Measurements from ENCODE around the gene CDH4. TPM values are rescaled to one million over a fixed set of nuclear protein-coding genes. Genes with fewer than 3 reads are reported as not detected.

Gene CDH4
- total RNA-seq, 6 experiments from 2014 or later = 5.8 to 12.8 (median 10.9) TPM

- H3K4me1 Mint-ChIP-seq (ENCODE audit: low read depth) = peaks cover 21% of the 10 kb centered on the region
- H3K9me3 Mint-ChIP-seq = peaks cover 5% of the 10 kb centered on the region
- TF ChIP-seq CTCF (IDR thresholded peaks at IDR 0.05) = no peak
- H3K27me3 Mint-ChIP-seq (ENCODE audit: insufficient read depth) = no peaks in the 10 kb centered on the region; the same call in 1 of the 2 replicates
- peaks cover 10% of the 10 kb centered on the region for H3K36me3 Mint-ChIP-seq (ENCODE audit: low read depth)
- no peak for DNase-seq
- no peak overlapping the region for H3K27ac Mint-ChIP-seq
- no peak overlapping the region for H3K4me3 Mint-ChIP-seq
Measured at GRCh38 chr20:61293951-61294350, 41.9 kb downstream of the CDH4 start.

- Mint-ChIP-seq H3K9me3 (peaks cover 4% of the 10 kb centered on the region), H3K4me1 (ENCODE audit: low read depth) (peaks cover 21% of the 10 kb centered on the region), H3K36me3 (ENCODE audit: low read depth) (peaks cover 10% of the 10 kb centered on the region), H3K4me3 (no peak overlapping the region), H3K27me3 (ENCODE audit: insufficient read depth) (peaks cover 2% of the 10 kb centered on the region; the same call in 1 of the 2 replicates), H3K27ac (no peak overlapping the region)
- DNase-seq = no peak
- TF ChIP-seq CTCF (IDR thresholded peaks at IDR 0.05) = no peak
Measured at GRCh38 chr20:61295249-61295648, 43.2 kb downstream of the CDH4 start.

DNA sequence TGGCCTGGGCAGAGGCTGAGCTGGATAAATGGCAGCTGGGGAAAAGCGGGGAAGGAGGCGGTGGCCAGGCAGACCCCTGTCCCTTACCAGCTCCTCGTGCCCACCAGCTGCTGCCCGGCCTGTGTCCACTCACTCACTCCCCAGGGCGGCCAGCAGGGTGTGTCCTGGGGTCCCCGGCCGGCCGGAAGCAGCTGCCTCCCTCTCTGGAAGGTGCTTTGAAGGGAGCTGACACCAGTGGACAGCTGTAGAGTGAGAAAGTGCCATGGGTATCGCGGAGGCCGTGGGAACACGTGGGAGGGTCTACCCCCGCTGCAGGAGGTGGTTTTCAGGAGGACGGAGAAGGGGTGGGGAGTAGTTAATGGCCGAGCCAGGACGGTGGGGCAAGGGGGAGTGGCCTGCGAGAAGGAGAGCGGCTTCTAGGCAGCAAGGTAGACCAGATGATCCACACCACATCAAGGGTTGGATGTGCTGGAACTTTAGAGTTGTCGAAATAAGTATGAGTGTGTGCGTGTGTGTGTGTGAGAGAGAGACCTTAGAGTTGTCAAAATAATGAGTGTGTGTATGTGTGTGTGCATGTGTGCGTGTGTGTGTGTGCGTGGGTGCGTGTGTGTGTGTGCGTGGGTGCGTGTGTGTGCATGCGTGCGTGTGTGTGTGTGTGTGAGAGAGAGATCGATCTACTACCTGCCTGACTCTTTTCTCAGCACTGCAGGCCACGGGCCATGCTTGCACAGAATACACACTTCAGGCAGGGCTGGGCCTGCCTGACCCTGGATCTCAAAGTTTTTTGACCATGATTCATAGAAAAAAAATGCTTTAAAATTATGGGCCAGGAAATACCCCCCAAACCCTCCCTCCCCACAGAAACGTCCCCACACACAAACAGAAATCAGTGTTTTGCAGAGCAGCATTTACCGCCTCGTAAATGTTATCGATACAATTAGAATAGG lies 43.9 kb downstream of the CDH4 start:
- Mint-ChIP-seq H3K4me1 (ENCODE audit: low read depth) (peaks cover 21% of the 10 kb centered on the region), H3K27ac (no peak overlapping the region; the same call in 1 of the 2 replicates), H3K36me3 (ENCODE audit: low read depth) (peaks cover 7% of the 10 kb centered on the region), H3K9me3 (peaks cover 1% of the 10 kb centered on the region), H3K4me3 (no peak overlapping the region), H3K27me3 (ENCODE audit: insufficient read depth) (peaks cover 2% of the 10 kb centered on the region; the same call in 1 of the 2 replicates)
- DNase-seq = no peak
- no peak for TF ChIP-seq CTCF (IDR thresholded peaks at IDR 0.05)

DNA sequence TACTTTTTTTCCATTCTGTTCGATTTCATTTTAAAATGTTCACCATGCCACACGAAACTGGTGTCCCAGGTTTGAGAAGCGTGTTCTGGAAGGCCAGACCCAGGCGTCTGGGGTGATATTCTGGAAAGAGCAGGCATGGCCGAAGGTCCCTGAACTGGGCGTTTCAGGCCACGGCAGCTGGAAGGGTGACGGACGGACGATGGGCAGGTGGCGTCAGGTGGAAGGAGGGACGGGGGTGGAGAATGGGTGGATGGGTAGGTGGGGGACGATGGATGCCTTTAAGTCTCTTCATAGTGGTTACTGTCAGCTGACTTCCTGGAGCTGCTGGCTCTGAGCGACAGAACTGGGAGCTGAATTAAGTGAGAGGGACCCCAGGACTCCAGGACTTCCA lies 44.6 kb downstream of the CDH4 start:
- Mint-ChIP-seq H3K4me1 (ENCODE audit: low read depth) (peaks cover 21% of the 10 kb centered on the region), H3K4me3 (no peak overlapping the region), H3K27me3 (ENCODE audit: insufficient read depth) (peaks cover 2% of the 10 kb centered on the region; the same call in 1 of the 2 replicates), H3K36me3 (ENCODE audit: low read depth) (peaks cover 5% of the 10 kb centered on the region), H3K27ac (no peak overlapping the region), H3K9me3 (no peaks in the 10 kb centered on the region; the same call in 1 of the 2 replicates)
- no peak for TF ChIP-seq CTCF (IDR thresholded peaks at IDR 0.05)
- DNase-seq = no peak

- Mint-ChIP-seq H3K4me3 (no peak overlapping the region), H3K4me1 (ENCODE audit: low read depth) (peaks cover 21% of the 10 kb centered on the region), H3K27me3 (ENCODE audit: insufficient read depth) (peaks cover 2% of the 10 kb centered on the region; the same call in 1 of the 2 replicates), H3K27ac (no peak overlapping the region), H3K36me3 (ENCODE audit: low read depth) (peaks cover 5% of the 10 kb centered on the region), H3K9me3 (no peaks in the 10 kb centered on the region; the same call in 1 of the 2 replicates)
- no peak for TF ChIP-seq CTCF (IDR thresholded peaks at IDR 0.05)
- DNase-seq = no peak
Measured at GRCh38 chr20:61297491-61297890, 45.4 kb downstream of the CDH4 start.
